GM19023 (cell line): Measurements from ENCODE around the gene TMEM150B.

ENCODE experiments used
- ATAC-seq: cut with Tn5 transposase; IDR thresholded peaks from one replicate; pipeline ENCODE4 v1.9.1; 2021; ENCODE audit warnings: mild to moderate bottlenecking, moderate library complexity; ENCODE audit not compliant: unreplicated experiment

Gene TMEM150B, protein sequence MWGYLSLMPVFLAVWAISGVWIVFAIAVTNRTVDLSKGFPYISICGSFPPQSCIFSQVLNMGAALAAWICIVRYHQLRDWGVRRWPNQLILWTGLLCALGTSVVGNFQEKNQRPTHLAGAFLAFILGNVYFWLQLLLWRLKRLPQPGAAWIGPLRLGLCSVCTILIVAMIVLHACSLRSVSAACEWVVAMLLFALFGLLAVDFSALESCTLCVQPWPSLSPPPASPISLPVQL

DNA sequence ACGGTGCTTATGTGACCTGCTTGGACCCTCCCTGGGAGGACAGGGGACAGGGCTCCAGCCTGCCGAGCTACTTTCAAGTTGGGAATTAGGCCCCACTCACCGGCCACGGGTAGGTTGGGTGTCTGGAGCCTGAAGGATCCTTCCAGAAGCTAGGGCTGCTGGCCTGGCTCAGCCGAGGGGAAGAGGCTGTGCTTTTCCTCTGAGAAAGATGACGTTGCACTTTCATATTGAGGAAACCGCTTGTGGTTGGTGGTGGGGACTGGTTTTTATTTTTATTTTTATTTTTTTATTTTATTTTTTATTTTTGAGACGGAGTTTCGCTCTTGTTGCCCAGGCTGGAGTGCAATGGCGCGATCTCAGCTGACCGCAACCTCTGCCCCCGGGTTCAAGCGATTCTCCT is at the start of gene TMEM150B:
Gene TMEM150B, minus strand, starts transcription at position 170 of the 400 bp plus-strand sequence. CDS start 4,305 bp downstream, outside the sequence.
- no peak for ATAC-seq

GRCh38 chr19:55373993-55374757 is 49.0 kb upstream of the TMEM150B start:
- ATAC-seq = no peak

DNA sequence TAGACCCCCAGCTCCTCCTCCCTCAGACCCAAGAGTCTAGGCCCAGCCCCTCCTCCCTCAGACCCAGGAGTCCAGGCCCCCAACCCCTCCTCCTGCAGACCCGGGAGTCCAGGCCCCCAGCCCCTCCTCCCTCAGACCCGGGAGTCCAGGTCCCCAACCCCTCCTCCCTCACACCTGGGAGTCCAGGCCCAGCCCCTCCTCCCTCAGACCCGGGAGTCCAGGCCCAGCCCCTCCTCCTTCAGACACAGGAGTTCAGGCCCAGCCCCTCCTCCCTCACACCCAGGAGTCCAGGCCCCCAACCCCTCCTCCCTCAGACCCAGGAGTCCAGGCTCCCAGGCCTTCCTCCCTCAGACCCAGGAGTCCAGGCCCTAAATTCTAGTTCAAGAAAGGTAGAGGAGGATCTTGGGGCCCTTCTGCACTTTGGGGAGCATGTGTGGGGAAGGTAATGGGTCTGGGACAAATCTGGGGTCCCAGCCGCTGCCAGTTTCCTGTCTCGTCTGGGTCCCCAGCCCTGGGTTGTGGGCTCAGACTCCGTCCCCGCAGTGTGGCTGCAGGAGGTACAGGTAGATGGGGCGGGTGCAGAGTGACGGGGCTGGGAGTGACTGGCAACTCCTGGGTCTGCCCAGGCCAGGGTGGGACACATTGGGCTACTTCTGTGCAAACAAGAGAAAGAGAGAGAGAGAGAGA is 48.3 kb upstream of the TMEM150B start:
- ATAC-seq = no peak

DNA sequence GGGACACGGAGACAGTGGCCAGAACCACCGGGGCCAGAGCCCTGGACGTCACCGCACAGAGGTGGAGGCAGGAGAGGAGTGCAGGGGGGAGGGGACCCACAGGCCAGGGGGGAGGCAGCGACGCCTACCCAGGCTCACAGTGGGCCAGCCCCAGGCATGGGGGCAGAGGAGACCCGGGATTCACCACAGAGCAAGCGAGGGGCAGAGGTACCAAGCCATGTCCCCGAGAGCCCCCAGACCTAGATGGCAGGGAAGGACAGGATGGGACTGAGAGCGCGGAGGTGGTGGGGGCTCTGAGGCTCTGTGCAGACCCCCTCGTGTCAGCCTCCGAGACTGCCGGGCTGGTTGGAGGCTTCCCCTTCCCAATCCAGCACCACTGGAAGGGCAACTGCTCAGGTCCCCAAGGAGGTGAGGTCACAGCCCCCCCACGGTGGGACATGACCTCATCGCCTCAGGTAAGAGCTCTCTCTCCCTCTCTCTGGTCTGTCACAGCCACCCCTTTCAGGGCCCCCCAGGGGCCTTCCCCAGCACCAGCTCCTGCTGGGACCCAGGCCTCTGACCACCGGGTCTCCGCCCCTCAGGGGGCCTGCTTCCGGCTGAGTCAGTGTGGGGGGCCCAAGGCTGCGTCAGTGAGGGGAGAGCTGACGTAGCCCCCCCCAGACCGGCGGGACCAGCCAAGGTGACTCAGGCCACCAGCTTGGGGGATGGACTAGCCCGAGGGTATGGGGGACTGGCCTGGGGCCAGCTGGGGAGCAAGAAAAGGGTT is 47.4 kb upstream of the TMEM150B start:
- no peak for ATAC-seq

GRCh38 chr19:55370305-55370988 is 45.3 kb upstream of the TMEM150B start, which contains the start of gene IL11:
TSS of gene IL11 (minus strand) at chr19:55370463. CDS start at chr19:55370310, 153 bp downstream.
- no peak for ATAC-seq

GRCh38 chr19:55369653-55370304 is 44.6 kb upstream of the TMEM150B start:
- no peak for ATAC-seq

- ATAC-seq = no peak
Observed at GRCh38 chr19:55368701-55369563, 43.8 kb upstream of the TMEM150B start.

GRCh38 chr19:55368106-55368505 is 43.0 kb upstream of the TMEM150B start:
- ATAC-seq = no peak

DNA sequence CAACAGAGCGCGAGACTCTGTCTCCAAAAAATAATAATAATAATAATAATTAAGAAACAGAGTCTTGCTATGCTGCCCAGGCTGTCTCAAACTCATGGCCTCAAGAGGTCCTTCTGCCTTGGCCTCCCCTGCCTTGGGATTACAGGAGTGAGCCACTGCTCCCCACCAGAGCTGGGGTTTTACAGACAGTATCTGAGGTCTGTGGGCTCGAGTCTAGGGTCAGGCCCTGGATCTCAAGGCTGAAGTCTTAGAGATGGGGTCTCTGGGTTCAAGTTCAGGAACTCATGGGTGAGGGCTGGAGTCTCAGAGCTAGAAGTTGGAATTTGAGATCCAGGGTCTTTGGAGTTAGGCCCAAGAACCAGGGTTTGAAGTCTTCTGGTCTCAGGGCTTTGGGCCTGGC is 41.6 kb upstream of the TMEM150B start:
- no peak for ATAC-seq

DNA sequence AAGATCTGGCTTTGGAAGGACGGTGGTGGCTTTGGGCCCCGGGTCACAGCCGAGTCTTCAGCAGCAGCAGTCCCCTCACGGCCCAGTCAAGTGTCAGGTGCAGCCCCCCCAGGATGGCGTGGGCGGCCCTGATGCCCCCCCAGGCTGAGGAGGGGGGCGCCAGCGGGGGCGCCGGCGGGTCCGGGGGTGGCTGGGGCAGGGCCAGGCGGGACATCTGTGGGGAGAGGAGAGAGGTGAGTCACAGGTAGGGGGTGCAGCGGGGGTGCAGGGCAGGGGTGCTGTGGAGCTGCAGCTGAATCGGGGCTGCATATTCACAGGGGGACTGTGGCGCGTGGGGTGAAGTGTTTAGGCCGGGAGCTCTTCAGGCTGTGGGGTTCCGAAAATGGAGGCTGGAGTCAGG is 40.8 kb upstream of the TMEM150B start:
- ATAC-seq = no peak

DNA sequence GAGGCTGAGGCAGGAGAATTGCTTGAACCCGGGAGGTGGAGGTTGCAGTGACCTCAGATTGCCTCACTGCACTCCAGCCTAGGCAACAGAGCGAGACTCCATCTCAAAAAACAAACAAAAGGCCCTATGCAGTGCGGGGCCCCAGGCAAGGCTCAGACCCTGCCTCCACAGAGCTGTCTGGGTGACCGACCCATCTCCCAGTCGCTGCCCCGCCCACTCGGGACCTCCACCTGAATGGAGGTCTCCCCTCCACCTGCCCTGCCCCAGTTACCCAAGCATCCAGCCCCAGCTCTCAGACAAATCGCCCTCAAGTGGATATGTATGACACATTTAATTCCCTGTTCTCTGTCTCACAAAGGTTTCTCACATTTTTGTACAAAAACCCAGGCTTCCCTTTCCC is 40.1 kb upstream of the TMEM150B start:
- ATAC-seq = no peak

GRCh38 chr19:55362990-55363716 is 38.0 kb upstream of the TMEM150B start, which contains the start of gene GARIN5B:
TSS of gene GARIN5B (minus strand) at chr19:55363260. CDS start at chr19:55363066, 194 bp downstream.
- no peak for ATAC-seq

- ATAC-seq = no peak
Observed at GRCh38 chr19:55362174-55362989, 37.2 kb upstream of the TMEM150B start.

- no peak for ATAC-seq
Observed at GRCh38 chr19:55360902-55361301, 35.8 kb upstream of the TMEM150B start.

DNA sequence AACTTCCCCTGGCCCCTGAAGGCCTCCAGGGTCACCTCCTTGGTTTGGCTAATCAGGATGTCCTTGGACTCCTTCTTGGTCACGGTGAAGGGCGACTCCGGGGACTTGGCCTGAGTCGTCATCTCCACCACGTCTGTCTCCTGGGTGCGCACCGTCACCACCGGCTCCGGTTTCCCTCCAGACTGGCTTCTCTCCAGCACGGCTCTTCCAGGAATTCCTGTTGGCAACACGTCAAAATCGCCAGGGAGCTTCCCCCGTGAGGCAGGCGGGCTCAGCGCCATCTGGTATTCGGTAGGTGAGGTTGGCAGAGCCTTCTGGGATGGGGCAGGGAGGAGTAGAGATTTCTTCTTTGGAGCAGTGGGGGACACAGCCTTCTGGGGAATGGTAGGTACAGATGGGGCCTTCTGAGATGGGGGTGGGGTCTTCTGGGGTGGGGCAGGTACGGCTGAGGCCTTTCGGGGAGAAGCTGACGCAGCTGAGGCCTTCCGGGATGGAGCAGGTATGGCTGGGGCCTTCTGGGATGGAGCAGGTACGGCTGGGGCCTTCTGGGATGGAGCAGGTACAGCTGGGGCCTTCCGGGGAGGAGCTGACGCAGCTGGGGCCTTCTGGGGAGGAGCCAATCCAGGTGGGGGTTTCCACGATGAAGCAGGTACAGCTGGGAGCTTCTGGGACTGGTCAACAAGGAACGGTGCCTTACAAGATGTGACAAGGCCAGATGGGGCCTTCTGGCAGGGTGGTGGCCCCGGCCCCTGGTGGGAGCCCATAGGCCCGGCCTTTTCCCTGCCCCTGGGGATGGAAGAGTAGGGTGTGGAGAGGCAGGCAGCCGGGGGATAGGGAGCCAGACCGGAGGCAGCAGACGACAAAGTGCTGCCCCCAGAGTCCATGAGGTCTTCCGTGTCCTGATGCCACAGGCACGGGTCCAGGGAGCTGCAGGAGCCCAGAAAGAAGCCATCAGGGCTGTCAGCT is 34.1 kb upstream of the TMEM150B start:
- no peak for ATAC-seq

GRCh38 chr19:55358493-55358892 is 33.4 kb upstream of the TMEM150B start:
- no peak for ATAC-seq
